Measurements from ENCODE around the gene MIA2.

Gene MIA2

DNA sequence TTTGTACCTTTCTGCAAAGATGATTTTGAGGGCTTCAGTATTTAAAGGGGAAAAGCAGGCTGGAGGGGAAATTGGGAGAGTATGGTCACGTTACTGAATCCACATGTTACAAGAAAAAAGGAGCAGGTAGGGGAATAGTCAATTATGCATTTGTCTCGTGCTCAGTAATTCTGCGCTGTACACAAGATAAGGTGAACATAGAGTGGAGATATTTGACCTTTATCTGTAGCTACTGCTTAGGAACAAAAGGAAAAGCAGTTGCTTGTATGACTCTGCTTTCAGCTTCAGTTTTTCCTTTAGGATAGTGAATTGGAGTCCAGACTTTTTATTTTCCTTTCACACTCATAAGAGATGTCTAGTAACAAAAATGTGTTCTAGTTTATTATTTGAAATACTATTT is 148.7 kb downstream of the MIA2 start:
- TF ChIP-seq ZFX (IDR thresholded peaks at IDR 0.05; ENCODE audit: borderline replicate concordance): no peak
- TF ChIP-seq, protein P1, sequence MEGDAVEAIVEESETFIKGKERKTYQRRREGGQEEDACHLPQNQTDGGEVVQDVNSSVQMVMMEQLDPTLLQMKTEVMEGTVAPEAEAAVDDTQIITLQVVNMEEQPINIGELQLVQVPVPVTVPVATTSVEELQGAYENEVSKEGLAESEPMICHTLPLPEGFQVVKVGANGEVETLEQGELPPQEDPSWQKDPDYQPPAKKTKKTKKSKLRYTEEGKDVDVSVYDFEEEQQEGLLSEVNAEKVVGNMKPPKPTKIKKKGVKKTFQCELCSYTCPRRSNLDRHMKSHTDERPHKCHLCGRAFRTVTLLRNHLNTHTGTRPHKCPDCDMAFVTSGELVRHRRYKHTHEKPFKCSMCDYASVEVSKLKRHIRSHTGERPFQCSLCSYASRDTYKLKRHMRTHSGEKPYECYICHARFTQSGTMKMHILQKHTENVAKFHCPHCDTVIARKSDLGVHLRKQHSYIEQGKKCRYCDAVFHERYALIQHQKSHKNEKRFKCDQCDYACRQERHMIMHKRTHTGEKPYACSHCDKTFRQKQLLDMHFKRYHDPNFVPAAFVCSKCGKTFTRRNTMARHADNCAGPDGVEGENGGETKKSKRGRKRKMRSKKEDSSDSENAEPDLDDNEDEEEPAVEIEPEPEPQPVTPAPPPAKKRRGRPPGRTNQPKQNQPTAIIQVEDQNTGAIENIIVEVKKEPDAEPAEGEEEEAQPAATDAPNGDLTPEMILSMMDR (IDR thresholded peaks at IDR 0.05): no peak
- H3K27ac ChIP-seq: no peak overlapping the region

- H3K27ac ChIP-seq: no peak overlapping the region
- no peak for TF ChIP-seq ZFX (IDR thresholded peaks at IDR 0.05; ENCODE audit: borderline replicate concordance)
- TF ChIP-seq, protein P1 (IDR thresholded peaks at IDR 0.05): no peak
These were observed 149.4 kb downstream of the MIA2 start for GRCh38 chr14:39383026-39383660.

DNA sequence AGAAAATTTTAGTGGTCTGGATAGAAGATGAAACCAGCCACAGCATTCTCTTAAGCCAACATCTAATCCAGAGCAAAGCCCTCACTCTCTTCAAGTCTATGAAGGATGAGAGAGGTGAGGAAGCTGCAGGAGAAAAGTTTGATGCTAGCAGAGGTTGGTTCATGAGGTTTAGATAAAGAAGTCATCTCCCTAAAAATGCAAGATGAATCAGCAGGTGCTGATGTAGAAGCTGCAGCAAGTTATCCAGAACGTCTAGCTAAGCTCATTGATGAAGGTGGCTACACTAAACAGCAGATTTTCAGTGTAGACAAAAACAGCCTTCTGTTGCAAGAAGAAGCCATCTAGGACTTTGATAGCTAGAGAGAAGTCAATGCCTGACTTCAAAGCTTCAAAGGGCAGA is 150.0 kb downstream of the MIA2 start:
- TF ChIP-seq, protein P1 (IDR thresholded peaks at IDR 0.05): no peak
- TF ChIP-seq ZFX (IDR thresholded peaks at IDR 0.05; ENCODE audit: borderline replicate concordance): no peak
- no peak overlapping the region for H3K27ac ChIP-seq

DNA sequence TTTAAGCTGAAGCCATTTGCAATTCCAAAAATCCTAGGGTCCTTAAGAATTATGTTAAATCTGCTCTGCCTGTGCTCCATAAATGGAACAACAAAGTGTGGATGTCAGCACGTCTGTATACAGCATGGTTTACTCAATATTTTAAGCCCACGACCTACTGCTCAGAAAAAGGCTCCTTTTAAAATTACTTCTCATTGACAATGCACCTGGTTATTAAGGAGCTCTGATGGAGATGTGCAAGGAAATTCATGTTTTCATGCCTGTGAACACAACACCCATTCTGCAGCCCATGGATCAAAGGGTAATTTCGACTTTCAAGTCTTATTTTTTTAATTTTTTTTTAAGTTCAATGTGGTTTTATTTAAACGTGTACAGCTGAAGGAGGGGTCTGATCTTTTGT is 150.5 kb downstream of the MIA2 start:
- TF ChIP-seq, protein P1 (IDR thresholded peaks at IDR 0.05): no peak
- TF ChIP-seq ZFX (IDR thresholded peaks at IDR 0.05; ENCODE audit: borderline replicate concordance): no peak
- no peak overlapping the region for H3K27ac ChIP-seq

GRCh38 chr14:39393289-39393688 is 159.6 kb downstream of the MIA2 start:
- TF ChIP-seq, protein P1 (IDR thresholded peaks at IDR 0.05): no peak
- no peak for TF ChIP-seq ZFX (IDR thresholded peaks at IDR 0.05; ENCODE audit: borderline replicate concordance)

DNA sequence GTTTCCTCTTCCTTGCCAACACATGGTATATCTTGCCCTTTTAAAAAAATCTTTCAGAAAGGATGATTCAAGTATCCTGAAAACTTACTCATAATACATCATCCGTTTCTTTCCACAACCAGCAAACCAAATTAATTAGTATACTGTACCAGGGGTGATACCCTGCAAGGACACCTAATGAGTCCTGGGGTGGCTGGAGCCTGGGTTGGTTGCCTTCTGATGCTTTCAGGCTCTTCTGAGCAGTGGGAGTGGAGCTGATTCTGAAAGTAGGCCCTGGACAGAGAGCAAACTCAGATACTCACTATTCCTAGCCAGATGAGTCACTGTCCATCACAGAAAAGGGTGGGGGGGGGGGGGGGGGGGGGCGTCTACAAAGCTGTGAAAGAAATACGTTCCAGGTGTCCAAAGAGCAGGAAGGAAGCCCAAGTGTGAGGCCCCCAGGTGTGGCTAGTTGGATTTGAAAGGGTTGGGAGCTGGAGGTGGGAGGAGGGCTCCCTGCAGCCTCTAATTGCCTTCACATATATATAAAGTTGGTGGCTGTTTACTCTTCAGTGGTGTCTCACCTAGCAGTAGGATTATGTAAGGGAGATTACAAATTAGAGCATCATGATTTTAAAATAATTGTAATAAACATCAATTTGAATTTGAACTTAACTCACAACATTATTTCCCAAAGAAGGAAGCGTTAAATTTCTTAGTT is 162.0 kb downstream of the MIA2 start:
- no peak overlapping the region for H3K27ac ChIP-seq
- TF ChIP-seq, protein P1 (IDR thresholded peaks at IDR 0.05): no peak
- no peak for TF ChIP-seq ZFX (IDR thresholded peaks at IDR 0.05; ENCODE audit: borderline replicate concordance)

More at GRCh38 chr14:39393289-39393688, 159.6 kb downstream of the MIA2 start:
- H3K27ac ChIP-seq: no peak overlapping the region

DNA sequence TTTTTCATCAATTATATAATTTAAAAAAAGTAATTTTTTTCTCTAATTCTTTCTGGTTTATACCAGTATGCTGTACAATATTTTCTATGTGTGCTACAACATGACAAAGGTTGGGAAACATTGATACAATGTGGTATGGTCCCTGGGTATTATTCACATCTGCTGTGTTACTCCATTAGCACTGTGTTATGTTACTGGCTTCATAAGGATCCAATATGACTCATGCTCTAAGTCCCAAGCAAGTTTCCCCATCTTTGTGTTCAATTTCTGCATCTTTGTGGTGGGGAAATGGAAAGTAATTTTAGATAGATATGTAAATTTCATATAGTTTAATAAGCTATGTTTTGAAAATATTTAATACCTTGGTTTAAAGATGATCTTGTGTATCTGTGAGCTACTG is 162.7 kb downstream of the MIA2 start:
- TF ChIP-seq ZFX (IDR thresholded peaks at IDR 0.05; ENCODE audit: borderline replicate concordance): no peak
- H3K27ac ChIP-seq: no peak overlapping the region

Data from 22Rv1 (cell line).